HG03521 (cell line): ENCODE results near the gene NUB1.

Experiments used
- ATAC-seq: cut with Tn5 transposase; IDR thresholded peaks from one replicate; pipeline ENCODE4 v1.9.1; 2021; ENCODE audit warnings: mild to moderate bottlenecking, moderate library complexity; ENCODE audit not compliant: unreplicated experiment

The NUB1 gene

GRCh38 chr7:151400626-151401315 lies 59.2 kb downstream of the NUB1 start:
- ATAC-seq: peak; percentile 79

- no peak for ATAC-seq
Measured at GRCh38 chr7:151402029-151402835, 60.6 kb downstream of the NUB1 start.

GRCh38 chr7:151403764-151404163 lies 62.2 kb downstream of the NUB1 start:
- ATAC-seq: no peak

GRCh38 chr7:151404216-151405011 lies 62.8 kb downstream of the NUB1 start:
- no peak for ATAC-seq

- ATAC-seq: no peak
Measured at GRCh38 chr7:151405056-151405455, 63.4 kb downstream of the NUB1 start.

GRCh38 chr7:151405588-151405987 lies 64.0 kb downstream of the NUB1 start:
- no peak for ATAC-seq

GRCh38 chr7:151406051-151406875 lies 64.7 kb downstream of the NUB1 start:
- ATAC-seq: no peak

- no peak for ATAC-seq
Measured at GRCh38 chr7:151406886-151407583, 65.4 kb downstream of the NUB1 start.

GRCh38 chr7:151408498-151408838 lies 66.9 kb downstream of the NUB1 start:
- no peak for ATAC-seq

- no peak for ATAC-seq
Measured at GRCh38 chr7:151408839-151409666, 67.4 kb downstream of the NUB1 start.

- no peak for ATAC-seq
Measured at GRCh38 chr7:151409667-151410404, 68.2 kb downstream of the NUB1 start, which contains the start of gene WDR86. TSS of gene WDR86 (minus strand) at chr7:151410038. CDS start at chr7:151409589, 449 bp downstream.

GRCh38 chr7:151410405-151411390 lies 69.1 kb downstream of the NUB1 start:
- ATAC-seq: no peak

- ATAC-seq: no peak
Measured at GRCh38 chr7:151411551-151411950, 69.9 kb downstream of the NUB1 start.

- no peak for ATAC-seq
Measured at GRCh38 chr7:151412318-151412717, 70.7 kb downstream of the NUB1 start.

GRCh38 chr7:151413241-151413640 lies 71.6 kb downstream of the NUB1 start:
- no peak for ATAC-seq

- ATAC-seq: no peak
Measured at GRCh38 chr7:151415375-151416105, 73.9 kb downstream of the NUB1 start.
